Smooth muscle cell (in vitro differentiated cells): ENCODE data around the gene TBP. TPM values are rescaled to one million over a fixed set of nuclear protein-coding genes. Genes with fewer than 3 reads are reported as not detected.

Source experiments
- DNase-seq: peaks from one replicate; lab custom pipeline; 2025; ENCODE audit not compliant: unreplicated experiment; lab: John Stamatoyannopoulos, UW
- H2AFZ ChIP-seq: fragments of 200-600 bp; sonication (generic); 2 replicates; pipeline ENCODE4 v1.6.0; 2016; ENCODE audit warnings: antibody characterized with exemption, low read depth, mild to moderate bottlenecking
- H3F3A ChIP-seq: fragments of 200-600 bp; sonication (generic); 2 replicates; pipeline ENCODE4 v1.6.0; 2017; ENCODE audit warnings: antibody characterized with exemption, low read depth
- H3K27ac ChIP-seq: fragments of 200-600 bp; sonication (generic); 2 replicates; pipeline ENCODE4 v1.5.1; 2016; ENCODE audit warnings: low read depth, mild to moderate bottlenecking
- H3K27me3 ChIP-seq: fragments of 200-600 bp; sonication (generic); 2 replicates; pipeline ENCODE4 v1.6.1; 2016; ENCODE audit warnings: low read depth, mild to moderate bottlenecking
- H3K36me3 ChIP-seq: fragments of 200-600 bp; sonication (generic); 2 replicates; pipeline ENCODE4 v1.5.1; 2016; ENCODE audit warnings: low read depth
- H3K4me1 ChIP-seq: fragments of 200-600 bp; sonication (generic); 2 replicates; pipeline ENCODE4 v1.5.1; 2016; ENCODE audit warnings: low read depth
- H3K4me2 ChIP-seq: fragments of 200-600 bp; sonication (generic); 2 replicates; pipeline ENCODE4 v1.6.0; 2016; ENCODE audit warnings: mild to moderate bottlenecking
- H3K4me3 ChIP-seq: fragments of 200-600 bp; sonication (generic); 2 replicates; pipeline ENCODE4 v1.5.1; 2016; ENCODE audit warnings: mild to moderate bottlenecking
- H3K79me2 ChIP-seq: fragments of 200-600 bp; sonication (generic); 2 replicates; pipeline ENCODE4 v1.6.0; 2016; ENCODE audit warnings: low read depth, mild to moderate bottlenecking
- H3K9ac ChIP-seq: fragments of 200-600 bp; sonication (generic); 2 replicates; pipeline ENCODE4 v1.6.0; 2016; ENCODE audit warnings: low read depth
- H3K9me3 ChIP-seq: fragments of 200-600 bp; sonication (generic); replicated peaks from 2 replicates; pipeline ENCODE4 v1.5.1; 2016; ENCODE audit warnings: low read depth
- H4K20me1 ChIP-seq: fragments of 200-600 bp; sonication (generic); 2 replicates; pipeline ENCODE4 v1.6.0; 2016; ENCODE audit warnings: low read depth
- WGBS: methylation state at CpG from one replicate; pipeline ENCODE4 v1.1.7; 2016; ENCODE audit warnings: low lambda C conversion rate; 5-methylcytosine and 5-hydroxymethylcytosine counted together
- polyA plus RNA-seq: library from polyadenylated mRNA; unstranded; fragments of >200 nt; fragmentation: Nextera tagmentation; extraction: Ambion mirVana; gene quantifications from 2 replicates; pipeline ENCODE4 v1.2.1, GENCODE V29; 2016
- total RNA-seq: library from RNA; depleted of rRNA; stranded (reverse); fragments of >200 nt; gene quantifications from 2 replicates; pipeline ENCODE4 v1.2.3, GENCODE V29; 2014
- TF ChIP-seq, protein P1 (sequence below): fragments of 200-600 bp; sonication (generic); IDR thresholded peaks from 2 replicates; pipeline ENCODE4 v1.5.1; 2017; ENCODE audit warnings: borderline replicate concordance, mild to moderate bottlenecking, antibody characterized with exemption; ENCODE audit not compliant: insufficient read depth, poor library complexity, severe bottlenecking

TBP gene
- total and polyA plus RNA-seq, 2 experiments from 2014 or later, result 25.6 to 30.1 TPM

DNA sequence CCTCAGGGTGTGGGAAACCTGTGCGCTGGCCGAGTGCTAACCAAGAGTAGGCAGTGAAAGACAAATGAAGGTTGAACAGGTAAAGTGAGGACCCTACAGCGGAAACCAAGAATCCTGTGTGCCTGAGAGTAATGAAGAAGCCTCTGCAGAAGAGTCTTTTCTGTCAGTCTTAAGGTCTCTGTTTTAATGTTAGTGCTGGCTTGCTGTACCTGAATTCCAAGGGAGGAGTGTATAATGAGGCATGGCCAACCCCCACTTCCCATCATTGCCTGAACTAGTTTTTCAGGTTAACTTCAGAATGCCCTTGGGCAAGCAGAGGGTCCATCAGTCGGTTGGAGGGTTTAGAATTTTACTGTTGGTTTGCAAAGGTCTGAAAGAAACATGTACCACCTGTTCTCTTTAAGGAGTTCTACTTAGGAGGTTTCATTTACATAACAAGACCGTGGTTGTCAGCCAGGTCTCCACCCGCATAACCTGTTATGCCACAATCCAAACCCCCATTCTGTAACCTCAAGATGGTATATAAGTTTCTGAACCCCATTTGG, 30.9 kb downstream of the TBP start:
- peak overlapping the region; percentile 55 for H3K9ac ChIP-seq
- peak overlapping the region; percentile 92 for H3K4me2 ChIP-seq
- TF ChIP-seq, protein P1, sequence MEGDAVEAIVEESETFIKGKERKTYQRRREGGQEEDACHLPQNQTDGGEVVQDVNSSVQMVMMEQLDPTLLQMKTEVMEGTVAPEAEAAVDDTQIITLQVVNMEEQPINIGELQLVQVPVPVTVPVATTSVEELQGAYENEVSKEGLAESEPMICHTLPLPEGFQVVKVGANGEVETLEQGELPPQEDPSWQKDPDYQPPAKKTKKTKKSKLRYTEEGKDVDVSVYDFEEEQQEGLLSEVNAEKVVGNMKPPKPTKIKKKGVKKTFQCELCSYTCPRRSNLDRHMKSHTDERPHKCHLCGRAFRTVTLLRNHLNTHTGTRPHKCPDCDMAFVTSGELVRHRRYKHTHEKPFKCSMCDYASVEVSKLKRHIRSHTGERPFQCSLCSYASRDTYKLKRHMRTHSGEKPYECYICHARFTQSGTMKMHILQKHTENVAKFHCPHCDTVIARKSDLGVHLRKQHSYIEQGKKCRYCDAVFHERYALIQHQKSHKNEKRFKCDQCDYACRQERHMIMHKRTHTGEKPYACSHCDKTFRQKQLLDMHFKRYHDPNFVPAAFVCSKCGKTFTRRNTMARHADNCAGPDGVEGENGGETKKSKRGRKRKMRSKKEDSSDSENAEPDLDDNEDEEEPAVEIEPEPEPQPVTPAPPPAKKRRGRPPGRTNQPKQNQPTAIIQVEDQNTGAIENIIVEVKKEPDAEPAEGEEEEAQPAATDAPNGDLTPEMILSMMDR, result no peak
- no peaks in the 10 kb centered on the region for H4K20me1 ChIP-seq
- H2AFZ ChIP-seq, result peak overlapping the region; percentile 95
- peak overlapping the region; percentile 94 for H3K4me3 ChIP-seq
- no peaks in the 10 kb centered on the region for H3K27me3 ChIP-seq
- H3K9me3 ChIP-seq, result no peaks in the 10 kb centered on the region
- H3K4me1 ChIP-seq, result peaks cover 4% of the 10 kb centered on the region
- peaks cover 19% of the 10 kb centered on the region for H3K79me2 ChIP-seq
- H3F3A ChIP-seq, result peaks cover 4% of the 10 kb centered on the region
- H3K27ac ChIP-seq, result peak overlapping the region; percentile 42
- WGBS, result 10% methylated on average over 6 of the region's 6 CpGs
- no peak for DNase-seq
- no peaks in the 10 kb centered on the region for H3K36me3 ChIP-seq

DNA sequence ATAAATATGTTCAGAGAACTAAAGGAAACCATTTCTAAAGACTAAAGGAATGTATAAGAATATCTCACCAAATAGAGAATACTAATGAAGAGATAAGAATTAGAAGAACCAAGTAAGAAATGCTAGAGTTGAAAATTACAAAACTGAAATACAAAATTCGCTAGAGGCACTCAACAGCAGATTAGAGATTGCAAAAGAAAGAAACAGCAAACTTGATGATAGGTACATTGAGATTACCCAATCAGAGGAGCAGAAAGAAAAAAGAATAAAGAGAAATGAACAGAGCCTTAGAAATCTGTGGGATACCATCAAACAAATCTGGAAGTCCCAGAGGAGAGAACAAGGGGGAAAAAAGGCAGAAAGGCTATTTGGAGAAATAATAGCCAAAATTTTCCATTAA, 36.6 kb downstream of the TBP start:
- Histone ChIP-seq H3K79me2 (no peaks in the 10 kb centered on the region), H3K27ac (no peak overlapping the region), H3K9me3 (no peaks in the 10 kb centered on the region), H3K9ac (no peak overlapping the region), H3K4me3 (no peak overlapping the region), H3K4me2 (no peak overlapping the region), H3K4me1 (no peaks in the 10 kb centered on the region), H3K36me3 (no peaks in the 10 kb centered on the region), H4K20me1 (no peaks in the 10 kb centered on the region), H2AFZ (no peak overlapping the region), H3K27me3 (no peaks in the 10 kb centered on the region), H3F3A (no peaks in the 10 kb centered on the region)
- DNase-seq, result no peak
- 97% methylated on average over 1 of the region's 1 CpG for WGBS
- TF ChIP-seq, protein P1, result no peak

GRCh38 chr6:170596426-170596825, 42.3 kb downstream of the TBP start:
- no peaks in the 10 kb centered on the region for H4K20me1 ChIP-seq
- H3K4me1 ChIP-seq, result no peaks in the 10 kb centered on the region
- H3K27ac ChIP-seq, result no peak overlapping the region
- no peak overlapping the region for H2AFZ ChIP-seq
- no peaks in the 10 kb centered on the region for H3K79me2 ChIP-seq
- no peaks in the 10 kb centered on the region for H3K27me3 ChIP-seq
- no peak overlapping the region for H3K4me3 ChIP-seq
- H3K4me2 ChIP-seq, result no peak overlapping the region
- TF ChIP-seq, protein P1, result no peak
- H3F3A ChIP-seq, result no peaks in the 10 kb centered on the region
- no peak for DNase-seq
- H3K9ac ChIP-seq, result no peak overlapping the region
- H3K9me3 ChIP-seq, result no peaks in the 10 kb centered on the region
- H3K36me3 ChIP-seq, result no peaks in the 10 kb centered on the region

GRCh38 chr6:170597278-170597677, 43.1 kb downstream of the TBP start:
- TF ChIP-seq, protein P1, result no peak
- Histone ChIP-seq H4K20me1 (no peaks in the 10 kb centered on the region), H2AFZ (no peak overlapping the region), H3K36me3 (no peaks in the 10 kb centered on the region), H3K27me3 (no peaks in the 10 kb centered on the region), H3K27ac (no peak overlapping the region), H3K9ac (no peak overlapping the region), H3F3A (no peaks in the 10 kb centered on the region), H3K9me3 (no peaks in the 10 kb centered on the region), H3K4me3 (no peak overlapping the region), H3K79me2 (no peaks in the 10 kb centered on the region), H3K4me2 (no peak overlapping the region), H3K4me1 (no peaks in the 10 kb centered on the region)
- no peak for DNase-seq
